Esophagus squamous epithelium (tissue), 5 donors: ENCODE results near the gene SAP30. TPM values are rescaled to one million over a fixed set of nuclear protein-coding genes. Genes with fewer than 3 reads are reported as not detected.

Experiments
- DNase-seq: peaks from one replicate; lab custom pipeline; 2025; lab: John Stamatoyannopoulos, UW
- H3K27ac ChIP-seq, 4 donors: fragments of 200-600 bp; sonication (generic); one replicate each; pipeline ENCODE4 v1.5.1; 2016 to 2019; ENCODE audit warnings: mild to moderate bottlenecking in 1 of 4
- H3K27me3 ChIP-seq, 4 donors: fragments of 200-600 bp; sonication (generic); 1 replicate in 3 of 4; 2 replicates in 1 of 4; pipeline versions ENCODE4 v1.5.1 to v1.6.0; 2017 to 2021; ENCODE audit warnings: antibody characterized with exemption in 1 of 4
- H3K36me3 ChIP-seq, 3 donors: fragments of 200-600 bp; sonication (generic); one replicate each; pipeline ENCODE4 v1.5.1; 2016 to 2019
- H3K4me1 ChIP-seq, 3 donors: fragments of 200-600 bp; sonication (generic); one replicate each; pipeline ENCODE4 v1.5.1; 2017 to 2019
- H3K4me3 ChIP-seq, 4 donors: fragments of 200-600 bp; sonication (generic); 1 replicate in 3 of 4; 2 replicates in 1 of 4; pipeline ENCODE4 v1.5.1; 2016 to 2019; ENCODE audit warnings: mild to moderate bottlenecking in 2 of 4, moderate library complexity in 1 of 4
- H3K9me3 ChIP-seq, 3 donors: fragments of 200-600 bp; sonication (generic); one replicate each; pipeline ENCODE4 v1.5.1; 2016 to 2019
- POLR2A ChIP-seq, 4 donors: fragments of 450-650 bp; IDR thresholded peaks; one replicate each; pipeline ENCODE4 v1.6.1; 2017; ENCODE audit warnings: antibody characterized with exemption in 4 of 4, mild to moderate bottlenecking in 4 of 4, moderate library complexity in 3 of 4
- WGBS, 2 donors: methylation state at CpG; one replicate each; pipeline ENCODE4 v1.1.5; 2018; 5-methylcytosine and 5-hydroxymethylcytosine counted together
- intact Hi-C: fragments of 100-400 bp; cut with DNase I; formaldehyde crosslinking; loops from one replicate; pipeline ENCODE4 v1.15.0; 2022
- total RNA-seq, 4 donors: library from RNA; depleted of rRNA; stranded (reverse); fragments of >200 nt; gene quantifications; one replicate each; pipeline ENCODE4 v1.1.0, GENCODE V29; 2016
- TF ChIP-seq, protein P1 (sequence below), 6 experiments: fragments of 450-650 bp in 4 of 6; fragments of 200-600 bp in 2 of 6; sonication (generic) in 2 of 6; IDR thresholded peaks; one replicate each; pipeline ENCODE4 v1.5.1; 2016 to 2019; ENCODE audit warnings: antibody characterized with exemption in 6 of 6, mild to moderate bottlenecking in 4 of 6, moderate library complexity in 4 of 6
- donor health status: DM: yes; HTN: yes; CAD: no.

The SAP30 gene
- total RNA-seq, 4 donors from 2014 or later, result 10.3 to 18.5 (median 13.2) TPM

DNA sequence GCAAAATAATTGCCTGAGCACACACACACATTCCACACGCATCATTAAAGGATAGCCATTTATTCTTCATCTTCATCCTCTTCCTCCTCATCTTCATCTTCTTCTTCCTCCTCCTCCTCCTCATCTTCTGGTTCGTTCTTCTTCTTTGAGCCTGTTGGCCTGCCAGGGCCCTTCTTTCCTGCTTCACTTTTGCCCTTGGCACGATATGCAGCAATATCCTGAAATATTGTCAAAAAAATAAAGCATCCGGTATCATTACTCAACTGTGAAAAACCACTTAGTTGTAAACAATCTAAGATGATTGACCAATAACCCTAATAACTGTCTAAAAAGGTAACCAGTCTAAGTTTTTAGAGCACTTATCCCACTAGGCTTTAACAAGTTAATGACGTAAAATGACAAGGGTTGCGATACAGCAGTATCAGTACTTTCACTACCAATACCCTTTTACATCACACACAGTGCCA, 38.7 kb upstream of the SAP30 start:
- peak overlapping the region; percentile 53 to 94 (median 90) for H3K4me3 ChIP-seq
- peak overlapping the region; percentile 93 to 100 (median 99) for H3K27ac ChIP-seq
- TF ChIP-seq POLR2A (IDR thresholded peaks at IDR 0.05), result no peak
- TF ChIP-seq, protein P1, sequence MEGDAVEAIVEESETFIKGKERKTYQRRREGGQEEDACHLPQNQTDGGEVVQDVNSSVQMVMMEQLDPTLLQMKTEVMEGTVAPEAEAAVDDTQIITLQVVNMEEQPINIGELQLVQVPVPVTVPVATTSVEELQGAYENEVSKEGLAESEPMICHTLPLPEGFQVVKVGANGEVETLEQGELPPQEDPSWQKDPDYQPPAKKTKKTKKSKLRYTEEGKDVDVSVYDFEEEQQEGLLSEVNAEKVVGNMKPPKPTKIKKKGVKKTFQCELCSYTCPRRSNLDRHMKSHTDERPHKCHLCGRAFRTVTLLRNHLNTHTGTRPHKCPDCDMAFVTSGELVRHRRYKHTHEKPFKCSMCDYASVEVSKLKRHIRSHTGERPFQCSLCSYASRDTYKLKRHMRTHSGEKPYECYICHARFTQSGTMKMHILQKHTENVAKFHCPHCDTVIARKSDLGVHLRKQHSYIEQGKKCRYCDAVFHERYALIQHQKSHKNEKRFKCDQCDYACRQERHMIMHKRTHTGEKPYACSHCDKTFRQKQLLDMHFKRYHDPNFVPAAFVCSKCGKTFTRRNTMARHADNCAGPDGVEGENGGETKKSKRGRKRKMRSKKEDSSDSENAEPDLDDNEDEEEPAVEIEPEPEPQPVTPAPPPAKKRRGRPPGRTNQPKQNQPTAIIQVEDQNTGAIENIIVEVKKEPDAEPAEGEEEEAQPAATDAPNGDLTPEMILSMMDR (IDR thresholded peaks at IDR 0.05), result no peak
- intact Hi-C loops, result loop anchor here (5.0 kb wide), 1 partner anchor 35 kb away; no protein-coding TSS in a partner anchor
- H3K36me3 ChIP-seq, result peaks cover 0 to 50% (median 7%) of the 10 kb centered on the region in 3 donors
- WGBS, 2 donors, result 17 to 23% methylated on average over 6 of the region's 6 CpGs
- no peaks in the 10 kb centered on the region for H3K9me3 ChIP-seq
- no peak for DNase-seq
- H3K4me1 ChIP-seq, result peaks cover 0 to 42% (median 11%) of the 10 kb centered on the region in 3 donors
- no peaks in the 10 kb centered on the region for H3K27me3 ChIP-seq

DNA sequence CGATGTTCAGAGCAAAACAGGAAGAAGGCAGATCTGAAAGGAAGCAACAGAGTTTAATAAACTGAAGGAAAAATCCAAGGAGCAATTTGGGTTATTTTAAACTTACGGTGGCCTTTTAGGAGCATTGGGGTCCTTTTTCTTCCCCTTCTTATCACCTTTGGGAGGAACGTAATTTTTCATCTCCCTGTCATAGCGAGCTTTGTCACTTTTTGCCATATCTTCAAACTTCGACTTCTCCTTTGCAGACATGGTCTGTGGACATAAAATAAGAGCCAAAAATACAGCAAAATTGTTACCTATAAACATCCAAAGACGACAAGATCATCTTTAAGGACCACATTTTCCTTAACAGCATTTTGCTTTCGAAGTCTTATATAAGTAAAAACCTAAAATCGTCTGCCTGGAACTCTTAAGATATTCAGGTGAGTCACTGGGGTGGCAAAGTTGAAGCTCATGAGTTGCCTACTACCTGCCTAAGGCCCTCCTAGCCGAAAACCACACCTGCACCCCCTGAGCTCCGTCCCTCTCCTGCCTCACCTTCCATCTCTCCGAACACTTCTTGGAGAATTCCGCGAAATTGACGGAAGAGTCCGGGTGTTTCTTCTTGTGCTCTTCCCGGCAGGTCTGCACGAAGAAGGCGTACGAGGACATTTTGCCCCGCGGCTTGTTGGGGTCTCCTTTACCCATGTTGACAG, 37.6 kb upstream of the SAP30 start:
- H3K27me3 ChIP-seq, result no peaks in the 10 kb centered on the region
- no peaks in the 10 kb centered on the region for H3K9me3 ChIP-seq
- 1 to 8% methylated on average over 9 to 15 of the region's 21 CpGs for WGBS, 2 donors
- TF ChIP-seq POLR2A (IDR thresholded peaks at IDR 0.05), result no peak
- TF ChIP-seq, protein P1 (IDR thresholded peaks at IDR 0.05), result no peak
- H3K4me1 ChIP-seq, result peaks cover 0 to 42% (median 11%) of the 10 kb centered on the region in 3 donors
- DNase-seq, result no peak
- peaks cover 0 to 39% (median 7%) of the 10 kb centered on the region in 3 donors for H3K36me3 ChIP-seq
- peak overlapping the region; percentile 93 to 100 (median 99) for H3K27ac ChIP-seq
- peak overlapping the region; percentile 53 to 94 (median 90) for H3K4me3 ChIP-seq
- intact Hi-C loops, result loop anchor here (5.0 kb wide), 1 partner anchor 34 kb away; no protein-coding TSS in a partner anchor

DNA sequence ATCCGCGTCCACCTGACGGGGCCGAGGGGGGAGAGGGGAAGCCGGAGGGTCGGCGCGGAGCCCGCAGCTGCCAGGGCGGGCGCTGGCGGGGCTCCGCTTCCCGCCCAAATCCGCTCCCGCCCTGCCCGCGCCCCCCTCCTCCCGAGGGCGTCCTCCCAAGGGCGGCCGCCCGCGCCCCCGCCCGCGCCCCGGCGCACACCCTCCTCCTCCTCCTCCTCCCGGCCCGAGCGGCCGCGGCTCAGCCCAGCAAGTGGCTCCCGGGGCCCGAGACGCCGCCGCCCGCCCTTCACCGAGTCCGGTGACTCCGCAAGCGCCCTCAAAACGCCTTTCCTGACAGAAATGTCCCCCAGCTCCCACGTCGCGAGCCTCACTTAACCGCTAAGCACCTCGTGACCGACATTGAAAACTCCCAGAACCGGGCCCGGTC, 37.1 kb upstream of the SAP30 start:
- intact Hi-C loops, result loop anchor here (5.0 kb wide), 1 partner anchor 34 kb away; no protein-coding TSS in a partner anchor
- Histone ChIP-seq H3K4me3 (peak overlapping the region; percentile 53 to 94 (median 90)), H3K4me1 (peaks cover 0 to 42% (median 11%) of the 10 kb centered on the region in 3 donors), H3K27ac (peak overlapping the region; percentile 93 to 100 (median 99)), H3K27me3 (no peaks in the 10 kb centered on the region), H3K9me3 (no peaks in the 10 kb centered on the region), H3K36me3 (peaks cover 0 to 33% (median 2%) of the 10 kb centered on the region in 3 donors)
- WGBS, 2 donors, result 0% methylated on average over 13 of the region's 53 CpGs; no CpG with 5 or more reads in 1 of the 2 donors
- peak; percentile 36 for DNase-seq
- TF ChIP-seq, protein P1 (IDR thresholded peaks at IDR 0.05), result no peak
- TF ChIP-seq POLR2A (IDR thresholded peaks at IDR 0.05), result no peak

DNA sequence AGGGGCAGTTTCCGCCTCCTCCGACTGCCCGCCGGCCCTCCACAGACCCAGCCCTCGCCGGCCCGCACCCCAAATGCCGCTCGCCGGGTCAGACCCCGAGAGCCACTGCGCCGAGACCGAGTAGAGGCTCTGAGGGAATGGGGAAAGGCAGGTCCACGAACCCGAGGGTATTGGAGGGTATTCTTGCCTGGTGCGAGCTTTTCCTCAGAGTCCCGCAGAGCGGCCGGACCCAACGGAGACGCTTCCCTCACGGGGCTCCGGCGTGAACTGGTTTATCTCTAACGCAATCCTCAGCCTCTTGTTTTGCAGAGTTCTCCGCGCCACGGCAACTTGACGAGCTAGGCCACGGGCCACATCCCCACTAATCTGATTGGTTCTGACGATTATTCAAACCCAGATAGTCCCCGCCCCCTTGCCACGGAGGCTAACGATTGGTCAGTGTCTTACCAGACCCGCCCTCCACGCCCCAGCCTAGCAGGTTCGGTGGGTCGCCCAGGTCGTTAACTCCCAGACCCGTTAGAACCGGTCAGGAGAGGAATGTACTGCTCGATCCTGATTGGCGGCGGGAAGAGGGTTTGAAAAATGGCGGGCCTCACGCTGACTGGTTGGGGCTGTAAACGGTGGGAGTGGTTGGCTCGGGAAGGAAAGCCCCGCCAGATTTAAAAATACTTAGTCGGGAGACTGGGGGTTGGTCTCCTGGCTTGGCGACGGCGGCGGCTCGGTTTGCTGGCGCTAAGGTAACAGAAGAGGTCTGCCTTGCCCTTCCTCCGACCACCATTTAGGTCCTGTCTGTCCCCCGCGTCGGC, 36.5 kb upstream of the SAP30 start, which contains the start of gene HMGB2:
Gene HMGB2, minus strand, starts transcription at position 274 of the 806 bp plus-strand sequence. CDS start 709 bp downstream, outside the sequence.
- H3K27me3 ChIP-seq, result no peaks in the 10 kb centered on the region
- H3K27ac ChIP-seq, result peak within 1 kb of the TSS; percentile 93 to 100 (median 99)
- DNase-seq, result peak; percentile 100
- H3K36me3 ChIP-seq, result peaks cover 0 to 27% (median 0%) of the 10 kb centered on the region in 3 donors
- intact Hi-C loops, result loop anchor here (5.0 kb wide), 1 partner anchor 33 kb away; no protein-coding TSS in a partner anchor
- no peaks in the 10 kb centered on the region for H3K9me3 ChIP-seq
- H3K4me1 ChIP-seq, result peaks cover 0 to 42% (median 11%) of the 10 kb centered on the region in 3 donors
- H3K4me3 ChIP-seq, result peak within 1 kb of the TSS; percentile 53 to 94 (median 90)
- WGBS, 2 donors, result 0 to 1% methylated on average over 14 to 38 of the region's 61 CpGs
- TF ChIP-seq, protein P1 (IDR thresholded peaks at IDR 0.05), result peak in 1 of 6 experiments; percentile 13
- peak in 3 of 4 donors; percentile 93 to 99 (median 99) for TF ChIP-seq POLR2A (IDR thresholded peaks at IDR 0.05)
